ENCODE results near the gene INPP5A. TPM values are rescaled to one million over a fixed set of nuclear protein-coding genes. Genes with fewer than 3 reads are reported as not detected.

INPP5A gene
- total RNA-seq, 1 experiment from 2014 or later, result 22.6 TPM

- Histone ChIP-seq H3F3A (ENCODE audit: low read length, unreplicated experiment) (no peaks in the 10 kb centered on the region), H3K4me2 (ENCODE audit: low read length) (no peak overlapping the region), H3K9me3 (ENCODE audit: low read length) (no peaks in the 10 kb centered on the region), H3K4me3 (ENCODE audit: low read length) (no peak overlapping the region), H3K36me3 (ENCODE audit: low read depth, low read length) (no peaks in the 10 kb centered on the region), H3K27ac (ENCODE audit: low read length) (no peak overlapping the region), H3K27me3 (ENCODE audit: low read length) (no peaks in the 10 kb centered on the region), H3K9ac (ENCODE audit: low read length) (no peak overlapping the region), H2AFZ (ENCODE audit: low read length) (no peak overlapping the region), H3K79me2 (ENCODE audit: low read length) (peaks cover 35% of the 10 kb centered on the region), H4K20me1 (ENCODE audit: low read length) (no peaks in the 10 kb centered on the region), H3K9me2 (replicated peaks; ENCODE audit: low read length) (no peaks in the 10 kb centered on the region), H3K4me1 (ENCODE audit: insufficient read depth, low read length) (peaks cover 37% of the 10 kb centered on the region)
- ChIA-PET CTCF (no interaction called here), POLR2A (ENCODE audit: unreplicated experiment) (no interaction called here)
- intact Hi-C loops (cut with micrococcal nuclease), result loop anchor here (2.0 kb wide), 1 partner anchor 119 kb away; no protein-coding TSS in a partner anchor
- DNase-seq (peak; percentile 9), ATAC-seq (no peak)
- TF ChIP-seq, protein P1, sequence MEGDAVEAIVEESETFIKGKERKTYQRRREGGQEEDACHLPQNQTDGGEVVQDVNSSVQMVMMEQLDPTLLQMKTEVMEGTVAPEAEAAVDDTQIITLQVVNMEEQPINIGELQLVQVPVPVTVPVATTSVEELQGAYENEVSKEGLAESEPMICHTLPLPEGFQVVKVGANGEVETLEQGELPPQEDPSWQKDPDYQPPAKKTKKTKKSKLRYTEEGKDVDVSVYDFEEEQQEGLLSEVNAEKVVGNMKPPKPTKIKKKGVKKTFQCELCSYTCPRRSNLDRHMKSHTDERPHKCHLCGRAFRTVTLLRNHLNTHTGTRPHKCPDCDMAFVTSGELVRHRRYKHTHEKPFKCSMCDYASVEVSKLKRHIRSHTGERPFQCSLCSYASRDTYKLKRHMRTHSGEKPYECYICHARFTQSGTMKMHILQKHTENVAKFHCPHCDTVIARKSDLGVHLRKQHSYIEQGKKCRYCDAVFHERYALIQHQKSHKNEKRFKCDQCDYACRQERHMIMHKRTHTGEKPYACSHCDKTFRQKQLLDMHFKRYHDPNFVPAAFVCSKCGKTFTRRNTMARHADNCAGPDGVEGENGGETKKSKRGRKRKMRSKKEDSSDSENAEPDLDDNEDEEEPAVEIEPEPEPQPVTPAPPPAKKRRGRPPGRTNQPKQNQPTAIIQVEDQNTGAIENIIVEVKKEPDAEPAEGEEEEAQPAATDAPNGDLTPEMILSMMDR (conservative IDR thresholded peaks at IDR 0.05; ENCODE audit: low read depth, low read length), result peak; percentile 38; the same call in 1 of the 2 replicates
- no peak for TF ChIP-seq EZH2 (IDR thresholded peaks at IDR 0.05; ENCODE audit: low read length, unreplicated experiment)
- BruUV-seq (replicated peaks), result no TSS peak
Measured at GRCh38 chr10:132577350-132578003, 39.9 kb downstream of the INPP5A start.

- intact Hi-C loops (cut with micrococcal nuclease), result no loop called here
- H3F3A ChIP-seq (ENCODE audit: low read length, unreplicated experiment), result no peaks in the 10 kb centered on the region
- DNase-seq (no peak), ATAC-seq (no peak)
- H3K4me1 ChIP-seq (ENCODE audit: insufficient read depth, low read length), result peaks cover 31% of the 10 kb centered on the region
- H3K79me2 ChIP-seq (ENCODE audit: low read length), result peaks cover 43% of the 10 kb centered on the region
- POLR2A ChIA-PET (ENCODE audit: unreplicated experiment), result no interaction called here
- no peaks in the 10 kb centered on the region for H3K27me3 ChIP-seq (ENCODE audit: low read length)
- no peak overlapping the region for H3K4me2 ChIP-seq (ENCODE audit: low read length)
- no peaks in the 10 kb centered on the region for H3K36me3 ChIP-seq (ENCODE audit: low read depth, low read length)
- BruUV-seq (replicated peaks), result no TSS peak
- no peaks in the 10 kb centered on the region for H3K9me2 ChIP-seq (replicated peaks; ENCODE audit: low read length)
- CTCF ChIA-PET, result no interaction called here
- H4K20me1 ChIP-seq (ENCODE audit: low read length), result no peaks in the 10 kb centered on the region
- no peak overlapping the region for H2AFZ ChIP-seq (ENCODE audit: low read length)
- no peak overlapping the region for H3K9ac ChIP-seq (ENCODE audit: low read length)
- H3K27ac ChIP-seq (ENCODE audit: low read length), result no peak overlapping the region
- no peaks in the 10 kb centered on the region for H3K9me3 ChIP-seq (ENCODE audit: low read length)
- H3K4me3 ChIP-seq (ENCODE audit: low read length), result no peak overlapping the region
- TF ChIP-seq, protein P1 (conservative IDR thresholded peaks at IDR 0.05; ENCODE audit: low read depth, low read length), result no peak
Measured at GRCh38 chr10:132578287-132578951, 40.8 kb downstream of the INPP5A start.

DNA sequence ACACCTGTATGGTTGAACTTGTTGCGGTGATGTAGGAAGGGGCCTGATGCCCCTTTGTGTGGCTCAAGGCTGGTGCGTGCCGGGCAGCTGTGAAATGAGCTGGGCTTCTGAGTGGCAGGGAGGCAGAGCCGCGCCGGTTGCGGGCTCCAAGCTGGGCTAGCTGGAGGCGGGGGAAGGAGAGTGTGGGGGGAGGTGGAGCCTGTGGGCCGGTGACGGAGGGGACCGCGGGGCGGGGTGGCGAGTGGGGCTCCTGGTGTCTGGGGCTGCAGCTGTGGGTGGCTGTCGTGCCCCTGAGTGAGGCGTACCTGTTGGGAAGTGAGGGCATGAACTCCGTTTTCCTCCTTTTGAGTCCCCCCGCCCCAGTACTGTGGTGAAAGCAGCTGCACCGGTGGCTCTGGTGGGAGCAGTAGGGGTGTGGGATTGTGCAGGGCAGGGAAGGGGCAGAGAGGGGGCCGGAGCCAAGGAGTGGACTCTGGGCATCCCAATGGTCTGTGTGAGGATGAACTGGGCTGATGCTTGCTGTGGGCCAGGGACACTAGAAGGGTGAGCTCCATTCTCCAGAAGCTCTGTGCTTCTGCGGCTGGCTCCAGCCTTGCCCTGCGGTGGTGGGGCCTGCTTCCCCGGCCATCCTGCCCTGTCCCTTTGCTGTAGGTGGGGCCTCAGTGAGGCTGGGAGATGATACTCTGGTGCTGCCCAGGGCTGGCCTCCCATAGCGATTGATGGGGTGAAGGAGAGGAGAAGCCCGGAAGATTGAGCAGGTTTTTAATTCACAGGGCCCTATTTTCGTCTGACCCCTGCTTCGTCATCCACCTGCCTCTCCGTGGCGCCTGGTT is 41.7 kb downstream of the INPP5A start:
- no peak overlapping the region for H3K27ac ChIP-seq (ENCODE audit: low read length)
- BruUV-seq (replicated peaks), result no TSS peak
- no peak overlapping the region for H3K4me3 ChIP-seq (ENCODE audit: low read length)
- H3K9me2 ChIP-seq (replicated peaks; ENCODE audit: low read length), result no peaks in the 10 kb centered on the region
- H3K9ac ChIP-seq (ENCODE audit: low read length), result no peak overlapping the region
- ChIA-PET POLR2A (ENCODE audit: unreplicated experiment) (no interaction called here), CTCF (no interaction called here)
- intact Hi-C loops (cut with micrococcal nuclease), result no loop called here
- no peak overlapping the region for H2AFZ ChIP-seq (ENCODE audit: low read length)
- no peaks in the 10 kb centered on the region for H3K27me3 ChIP-seq (ENCODE audit: low read length)
- no peaks in the 10 kb centered on the region for H4K20me1 ChIP-seq (ENCODE audit: low read length)
- no peaks in the 10 kb centered on the region for H3F3A ChIP-seq (ENCODE audit: low read length, unreplicated experiment)
- TF ChIP-seq EZH2 (IDR thresholded peaks at IDR 0.05; ENCODE audit: low read length, unreplicated experiment) (no peak), EZH2phosphoT487 (IDR thresholded peaks at IDR 0.05; ENCODE audit: borderline replicate concordance, low read length) (no peak)
- TF ChIP-seq, protein P1 (conservative IDR thresholded peaks at IDR 0.05; ENCODE audit: low read depth, low read length), result no peak
- H3K9me3 ChIP-seq (ENCODE audit: low read length), result no peaks in the 10 kb centered on the region
- ATAC-seq, result no peak
- H3K79me2 ChIP-seq (ENCODE audit: low read length), result peaks cover 46% of the 10 kb centered on the region
- H3K4me1 ChIP-seq (ENCODE audit: insufficient read depth, low read length), result peaks cover 28% of the 10 kb centered on the region
- H3K4me2 ChIP-seq (ENCODE audit: low read length), result no peak overlapping the region
- no peaks in the 10 kb centered on the region for H3K36me3 ChIP-seq (ENCODE audit: low read depth, low read length)
- DNase-seq, result no peak

Data from PC-3 (cell line).